Hematopoietic multipotent progenitor cell treated with erythropoietin and hydrocortisone succinate and interleukin-3 and kit ligand, for 8 days (in vitro differentiated cells): Measurements from ENCODE around the gene ERBIN.
"Not testable (repeated sequence)": the region's sequence is repeated elsewhere in the genome, so short reads cannot be mapped to it uniquely, and the experiment has no call there.

Source experiments
- DNase-seq: peaks from one replicate; pipeline ENCODE4 v3.0.0-alpha.2; 2015

The ERBIN gene, protein sequence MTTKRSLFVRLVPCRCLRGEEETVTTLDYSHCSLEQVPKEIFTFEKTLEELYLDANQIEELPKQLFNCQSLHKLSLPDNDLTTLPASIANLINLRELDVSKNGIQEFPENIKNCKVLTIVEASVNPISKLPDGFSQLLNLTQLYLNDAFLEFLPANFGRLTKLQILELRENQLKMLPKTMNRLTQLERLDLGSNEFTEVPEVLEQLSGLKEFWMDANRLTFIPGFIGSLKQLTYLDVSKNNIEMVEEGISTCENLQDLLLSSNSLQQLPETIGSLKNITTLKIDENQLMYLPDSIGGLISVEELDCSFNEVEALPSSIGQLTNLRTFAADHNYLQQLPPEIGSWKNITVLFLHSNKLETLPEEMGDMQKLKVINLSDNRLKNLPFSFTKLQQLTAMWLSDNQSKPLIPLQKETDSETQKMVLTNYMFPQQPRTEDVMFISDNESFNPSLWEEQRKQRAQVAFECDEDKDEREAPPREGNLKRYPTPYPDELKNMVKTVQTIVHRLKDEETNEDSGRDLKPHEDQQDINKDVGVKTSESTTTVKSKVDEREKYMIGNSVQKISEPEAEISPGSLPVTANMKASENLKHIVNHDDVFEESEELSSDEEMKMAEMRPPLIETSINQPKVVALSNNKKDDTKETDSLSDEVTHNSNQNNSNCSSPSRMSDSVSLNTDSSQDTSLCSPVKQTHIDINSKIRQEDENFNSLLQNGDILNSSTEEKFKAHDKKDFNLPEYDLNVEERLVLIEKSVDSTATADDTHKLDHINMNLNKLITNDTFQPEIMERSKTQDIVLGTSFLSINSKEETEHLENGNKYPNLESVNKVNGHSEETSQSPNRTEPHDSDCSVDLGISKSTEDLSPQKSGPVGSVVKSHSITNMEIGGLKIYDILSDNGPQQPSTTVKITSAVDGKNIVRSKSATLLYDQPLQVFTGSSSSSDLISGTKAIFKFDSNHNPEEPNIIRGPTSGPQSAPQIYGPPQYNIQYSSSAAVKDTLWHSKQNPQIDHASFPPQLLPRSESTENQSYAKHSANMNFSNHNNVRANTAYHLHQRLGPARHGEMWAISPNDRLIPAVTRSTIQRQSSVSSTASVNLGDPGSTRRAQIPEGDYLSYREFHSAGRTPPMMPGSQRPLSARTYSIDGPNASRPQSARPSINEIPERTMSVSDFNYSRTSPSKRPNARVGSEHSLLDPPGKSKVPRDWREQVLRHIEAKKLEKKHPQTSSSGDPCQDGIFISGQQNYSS (N-terminal part only)

DNA sequence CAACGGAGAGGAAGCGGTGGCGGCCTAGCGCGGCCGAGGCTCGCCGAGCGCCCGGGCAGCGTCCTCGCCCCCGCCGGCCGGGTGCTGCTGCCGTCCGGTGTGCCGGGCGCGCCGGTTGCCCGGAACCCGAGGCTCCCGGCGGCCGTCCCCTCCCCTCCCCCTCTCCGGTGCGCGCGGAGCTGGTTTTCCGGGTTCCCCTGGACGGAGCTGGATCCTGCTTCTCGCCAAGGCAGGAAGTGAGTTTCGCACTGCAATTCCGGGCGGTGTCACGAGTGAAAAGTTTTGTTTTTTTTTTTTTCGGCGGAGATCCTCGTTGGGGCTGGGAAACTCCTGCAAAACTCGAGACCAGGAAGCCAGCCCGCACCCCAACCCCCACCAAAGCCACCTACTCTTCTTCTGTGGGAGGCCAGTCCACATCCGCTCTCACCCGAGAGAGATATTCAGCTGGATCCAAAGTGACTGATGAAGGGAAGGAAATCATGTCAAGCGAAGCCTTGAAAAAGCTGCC, at the start of gene ERBIN:
Gene ERBIN, plus strand, starts transcription at position 300 of the 508 bp plus-strand sequence. CDS start 66,144 bp downstream, outside the sequence.
- peak; percentile 78 for DNase-seq

- no peak for DNase-seq
These were observed 49.4 kb upstream of the ERBIN start for GRCh38 chr5:65876970-65877369.

- not testable (repeated sequence) for DNase-seq
These were observed 46.6 kb upstream of the ERBIN start for GRCh38 chr5:65879668-65880256.

GRCh38 chr5:65880496-65881072, 45.8 kb upstream of the ERBIN start:
- DNase-seq: peak; percentile 65

- DNase-seq: no peak
These were observed 44.1 kb upstream of the ERBIN start for GRCh38 chr5:65882278-65882677.

DNA sequence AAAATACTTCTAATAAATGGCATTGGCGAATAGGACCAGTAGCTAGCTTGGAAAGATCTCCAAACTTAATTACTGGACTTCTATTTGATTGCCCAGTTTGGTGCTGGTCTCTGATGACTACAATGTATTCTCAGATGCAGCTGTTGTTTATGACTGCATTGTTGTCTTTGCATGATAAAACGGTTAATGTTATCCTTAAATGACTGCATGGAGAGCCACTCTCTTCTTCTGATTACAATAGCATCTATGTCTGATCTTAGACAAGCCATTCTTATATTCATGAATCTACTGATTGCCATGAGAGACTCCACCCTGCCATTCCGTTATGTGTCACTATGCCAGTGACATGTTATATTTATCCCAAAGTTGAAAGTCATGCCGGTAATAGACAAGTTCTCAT, 42.9 kb upstream of the ERBIN start:
- DNase-seq: no peak

GRCh38 chr5:65886387-65886786, 40.0 kb upstream of the ERBIN start:
- no peak for DNase-seq

GRCh38 chr5:65892024-65892423, 34.4 kb upstream of the ERBIN start:
- not testable (repeated sequence) for DNase-seq

DNA sequence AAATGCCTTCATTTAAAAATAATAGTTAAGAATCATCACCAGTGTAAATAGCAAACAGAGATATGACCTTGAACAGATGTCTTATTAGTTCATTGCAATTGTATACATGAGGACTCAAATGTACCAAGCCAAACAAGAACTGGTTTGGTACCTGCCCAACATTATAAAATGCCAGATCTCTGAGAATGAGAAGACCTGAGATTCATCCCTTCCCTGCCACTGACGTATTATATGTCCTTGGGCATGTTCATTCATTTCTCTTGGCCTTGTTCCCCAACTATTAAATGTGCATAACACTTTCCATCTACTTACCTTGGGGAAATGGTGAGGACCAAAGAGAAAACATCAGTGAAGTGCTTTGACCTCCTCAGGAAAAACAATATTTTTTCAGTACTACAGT, 33.6 kb upstream of the ERBIN start:
- no peak for DNase-seq

- no peak for DNase-seq
These were observed 32.5 kb upstream of the ERBIN start for GRCh38 chr5:65893749-65894430.

GRCh38 chr5:65895891-65896290, 30.5 kb upstream of the ERBIN start:
- peak; percentile 4 for DNase-seq

GRCh38 chr5:65900746-65901145, 25.6 kb upstream of the ERBIN start:
- DNase-seq: no peak

GRCh38 chr5:65902104-65902503, 24.3 kb upstream of the ERBIN start:
- DNase-seq: no peak

GRCh38 chr5:65903581-65903980, 22.8 kb upstream of the ERBIN start:
- DNase-seq: no peak

DNA sequence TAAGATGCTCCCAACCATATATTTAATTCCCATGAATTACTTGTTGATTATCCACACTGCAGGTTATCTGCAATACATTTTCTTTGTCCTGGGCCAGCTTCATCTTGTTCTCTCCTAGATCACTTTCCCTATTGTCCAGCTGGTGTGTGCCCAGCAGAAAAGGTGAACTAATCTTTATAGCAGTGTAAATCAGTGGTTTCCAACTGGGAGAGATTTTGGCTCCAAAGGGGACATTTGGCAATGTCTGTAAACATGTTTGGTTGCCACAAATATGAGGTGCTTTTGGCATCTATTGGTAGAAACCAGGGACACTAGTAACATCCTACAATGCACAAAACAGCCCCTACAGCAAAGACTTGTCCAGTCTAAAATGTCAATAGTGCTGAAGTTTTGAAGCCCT, 20.1 kb upstream of the ERBIN start:
- no peak for DNase-seq

GRCh38 chr5:65907135-65907534, 19.2 kb upstream of the ERBIN start:
- DNase-seq: no peak

- DNase-seq: no peak
These were observed 15.7 kb upstream of the ERBIN start for GRCh38 chr5:65910711-65911110.

- DNase-seq: no peak
These were observed 14.1 kb upstream of the ERBIN start for GRCh38 chr5:65912311-65912710.

DNA sequence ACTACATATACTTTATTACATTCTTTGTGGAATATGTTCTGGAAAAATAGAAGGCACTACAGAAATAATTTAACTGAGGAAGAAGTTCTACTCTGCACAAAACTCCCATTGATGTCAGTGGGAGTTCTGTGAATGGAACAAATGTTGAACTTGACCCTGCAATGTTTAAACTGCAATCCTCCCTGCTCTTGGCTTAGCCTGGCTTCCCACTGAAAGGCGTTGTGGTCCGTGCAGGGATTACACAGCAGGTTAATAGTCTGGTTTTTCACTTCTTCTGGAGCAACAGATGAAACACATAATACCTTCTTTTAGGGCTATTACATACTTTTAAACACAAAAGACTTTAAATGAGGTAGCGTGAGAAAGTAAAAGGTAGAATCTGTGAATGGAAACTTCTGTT, 12.9 kb upstream of the ERBIN start:
- no peak for DNase-seq

DNA sequence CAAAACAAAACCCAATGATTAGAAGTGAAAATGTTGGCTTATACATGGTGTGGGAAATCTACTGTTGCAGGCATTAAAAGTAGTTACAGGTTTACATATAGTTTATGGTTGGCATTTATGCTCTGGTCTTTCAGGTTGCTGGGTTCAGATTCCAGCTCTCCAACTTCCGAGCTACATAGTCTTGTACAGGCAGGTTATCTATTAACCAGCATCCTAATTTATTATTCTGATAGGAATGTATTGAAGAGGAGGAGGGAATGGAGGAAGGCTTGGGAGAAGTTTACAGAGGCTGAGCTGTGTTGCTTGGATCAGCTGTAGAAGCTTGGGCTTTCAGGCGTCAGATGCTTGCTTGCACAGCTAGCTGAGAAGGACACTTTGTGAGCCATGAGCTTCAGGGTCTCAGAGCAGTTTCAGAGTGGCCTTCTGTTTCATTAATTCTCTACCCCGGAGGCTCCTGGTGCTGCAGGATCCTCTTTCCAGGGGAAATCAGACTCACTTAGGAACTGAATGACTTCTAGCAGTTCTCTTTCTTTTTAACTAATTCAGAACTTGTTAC, 11.7 kb upstream of the ERBIN start:
- no peak for DNase-seq

- not testable (repeated sequence) for DNase-seq
These were observed 10.7 kb upstream of the ERBIN start for GRCh38 chr5:65915661-65916060.
